Common myeloid progenitor, CD34-positive (primary cell): ENCODE data around the gene XYLT1.
A peak's percentile ranks its signal among the peaks of the same experiment; 100 is the strongest.

Experiments used
- CTCF ChIA-PET: fragments of 350-600 bp; sonication (Branson Sonifier 250); formaldehyde crosslinking; loops from one replicate; lab custom pipeline; 2021; ENCODE audit warnings: antibody characterized with exemption; lab: Charles Lee
- POLR2A ChIA-PET: fragments of 350-600 bp; sonication (Branson Sonifier 250); formaldehyde crosslinking; loops from one replicate; lab custom pipeline; 2021; ENCODE audit warnings: antibody characterized with exemption; lab: Charles Lee
- DNase-seq, 3 donors: peaks; one replicate each; pipeline versions ENCODE4 v3.0.0 to v3.0.0-alpha.2; 2013
- H3K27ac ChIP-seq, 2 experiments: 1 replicate in 1 of 2; 2 replicates in 1 of 2; pipeline ENCODE4 v1.7.0; 2013; ENCODE audit warnings: inconsistent platforms in 2 of 2, low read length in 2 of 2, mild to moderate bottlenecking in 2 of 2, low read depth in 1 of 2, moderate library complexity in 1 of 2; ENCODE audit not compliant: severe bottlenecking in 2 of 2, insufficient read depth in 1 of 2, poor library complexity in 1 of 2
- H3K27me3 ChIP-seq, 5 experiments: replicated peaks in 2 of 5; 1 replicate in 3 of 5; 2 replicates in 2 of 5; pipeline versions ENCODE4 v1.6.1 to v1.7.0; 2013; ENCODE audit warnings: low read length in 4 of 5, mild to moderate bottlenecking in 2 of 5, moderate library complexity in 2 of 5, inconsistent platforms in 1 of 5; ENCODE audit not compliant: insufficient read depth in 5 of 5, control insufficient read depth in 4 of 5
- H3K36me3 ChIP-seq, 4 experiments: 1 replicate in 2 of 4; 2 replicates in 2 of 4; pipeline versions ENCODE4 v1.6.1 to v1.7.0; 2013; ENCODE audit warnings: low read length in 3 of 4, control low read depth in 1 of 4, mild to moderate bottlenecking in 1 of 4; ENCODE audit not compliant: control insufficient read depth in 4 of 4, insufficient read depth in 4 of 4
- H3K4me1 ChIP-seq, 4 experiments: 1 replicate in 3 of 4; 2 replicates in 1 of 4; pipeline versions ENCODE4 v1.6.1 to v1.7.1; 2013; ENCODE audit warnings: low read length in 3 of 4, mild to moderate bottlenecking in 3 of 4, control low read depth in 1 of 4, inconsistent platforms in 1 of 4, moderate library complexity in 1 of 4; ENCODE audit not compliant: control insufficient read depth in 4 of 4, insufficient read depth in 4 of 4; ENCODE audit errors: control extremely low read depth in 1 of 4
- H3K4me3 ChIP-seq, 7 experiments: 1 replicate in 4 of 7; 2 replicates in 3 of 7; pipeline versions ENCODE4 v1.5.1 to v1.7.0; 2013; ENCODE audit warnings: mild to moderate bottlenecking in 7 of 7, low read length in 6 of 7, moderate library complexity in 6 of 7, inconsistent platforms in 2 of 7, low read depth in 2 of 7, control low read depth in 1 of 7; ENCODE audit not compliant: insufficient read depth in 4 of 7, control insufficient read depth in 1 of 7; ENCODE audit errors: extremely low read depth in 1 of 7
- H3K9me3 ChIP-seq, 5 experiments: 1 replicate in 4 of 5; 2 replicates in 1 of 5; pipeline versions ENCODE4 v1.6.1 to v1.7.1; 2013; ENCODE audit warnings: low read length in 4 of 5, mild to moderate bottlenecking in 2 of 5, inconsistent platforms in 1 of 5, low read depth in 1 of 5, moderate library complexity in 1 of 5; ENCODE audit not compliant: control insufficient read depth in 4 of 5, insufficient read depth in 2 of 5; ENCODE audit errors: control extremely low read depth in 1 of 5
- WGBS: methylation state at CpG from one replicate; pipeline ENCODE4 v1.1.5; 2013; ENCODE audit not compliant: insufficient coverage; 5-methylcytosine and 5-hydroxymethylcytosine counted together

The XYLT1 gene

DNA sequence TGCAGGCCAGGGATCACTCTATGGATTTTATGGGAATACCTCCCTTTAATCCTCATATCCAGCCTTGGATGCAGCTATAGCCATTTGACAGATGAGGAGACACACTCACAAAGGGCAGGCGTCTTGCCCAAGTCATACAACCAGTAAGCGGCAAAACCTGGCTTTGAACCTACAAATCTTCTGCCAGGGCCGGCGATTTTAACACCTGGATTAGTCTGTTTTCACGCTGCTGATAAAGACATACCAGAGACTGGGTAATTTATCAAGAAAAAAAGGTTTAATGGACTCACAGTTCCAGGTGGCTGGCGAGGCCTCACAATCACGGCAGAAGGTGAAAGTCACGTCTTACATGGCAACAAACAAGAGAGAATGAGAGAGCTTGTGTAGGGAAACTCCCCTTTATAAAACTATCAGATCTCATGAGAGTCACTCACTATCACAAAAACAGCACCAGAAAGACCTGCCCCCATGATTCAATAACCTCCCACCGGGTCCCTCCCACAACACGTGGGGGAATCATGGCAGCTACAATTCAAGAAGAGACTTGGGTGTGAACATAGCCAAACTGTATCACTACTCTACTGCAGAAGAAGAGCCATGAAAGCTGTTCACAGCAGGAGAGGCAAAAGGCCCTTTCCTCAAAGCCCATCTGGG, 67.5 kb downstream of the XYLT1 start:
- Histone ChIP-seq H3K4me3 (no peak overlapping the region), H3K4me1 (peaks cover 0 to 13% (median 3%) of the 10 kb centered on the region in 4 experiments), H3K27ac (no peak overlapping the region), H3K27me3 (no peaks in the 10 kb centered on the region), H3K9me3 (no peaks in the 10 kb centered on the region), H3K36me3 (peaks cover 0 to 10% (median 4%) of the 10 kb centered on the region in 4 experiments)
- POLR2A ChIA-PET = no interaction called here
- CTCF ChIA-PET = interaction anchor here (1.0 to 1.7 kb wide), 2 partner anchors 9 to 39 kb away, joined by 3 to 4 read pairs; no protein-coding TSS in a partner anchor
- DNase-seq = no peak
- WGBS = 99% methylated on average over 9 of the region's 10 CpGs

DNA sequence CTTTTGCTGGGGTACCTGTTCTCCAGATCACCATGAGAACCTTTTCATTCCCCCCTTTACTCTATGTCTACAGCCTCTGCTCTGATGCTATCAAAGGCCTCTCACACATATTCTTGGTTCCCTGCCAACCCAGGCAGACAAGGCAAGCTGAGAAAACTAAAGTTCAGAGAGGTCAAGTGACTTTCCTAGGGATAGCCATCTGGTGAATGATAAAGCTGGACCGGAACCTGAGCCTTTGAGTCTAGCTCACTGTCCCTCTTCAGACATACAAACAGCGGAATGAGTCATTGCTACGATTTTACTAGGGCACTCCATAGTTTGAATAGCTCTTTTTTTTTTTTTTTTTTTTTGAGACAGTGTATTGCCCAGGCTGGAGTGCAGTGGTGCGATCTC, 73.3 kb downstream of the XYLT1 start:
- CTCF ChIA-PET = interaction anchor here (0.6 to 4.1 kb wide), 7 partner anchors 9 to 71 kb away, joined by 3 to 22 read pairs (median 4); no protein-coding TSS in a partner anchor
- Histone ChIP-seq H3K27ac (peak overlapping the region; percentile 43 to 76), H3K9me3 (no peaks in the 10 kb centered on the region), H3K4me1 (peaks cover 0 to 25% (median 17%) of the 10 kb centered on the region in 4 experiments), H3K36me3 (peaks cover 0 to 8% (median 4%) of the 10 kb centered on the region in 4 experiments), H3K4me3 (no peak overlapping the region), H3K27me3 (no peaks in the 10 kb centered on the region)
- peak in 2 of 3 donors; percentile 62 to 76 for DNase-seq
- POLR2A ChIA-PET = interaction anchor here (0.6 kb wide), 2 partner anchors 22 to 36 kb away, joined by 4 to 5 read pairs; no protein-coding TSS in a partner anchor
- no CpG with 5 or more reads among the region's 4 CpGs for WGBS

DNA sequence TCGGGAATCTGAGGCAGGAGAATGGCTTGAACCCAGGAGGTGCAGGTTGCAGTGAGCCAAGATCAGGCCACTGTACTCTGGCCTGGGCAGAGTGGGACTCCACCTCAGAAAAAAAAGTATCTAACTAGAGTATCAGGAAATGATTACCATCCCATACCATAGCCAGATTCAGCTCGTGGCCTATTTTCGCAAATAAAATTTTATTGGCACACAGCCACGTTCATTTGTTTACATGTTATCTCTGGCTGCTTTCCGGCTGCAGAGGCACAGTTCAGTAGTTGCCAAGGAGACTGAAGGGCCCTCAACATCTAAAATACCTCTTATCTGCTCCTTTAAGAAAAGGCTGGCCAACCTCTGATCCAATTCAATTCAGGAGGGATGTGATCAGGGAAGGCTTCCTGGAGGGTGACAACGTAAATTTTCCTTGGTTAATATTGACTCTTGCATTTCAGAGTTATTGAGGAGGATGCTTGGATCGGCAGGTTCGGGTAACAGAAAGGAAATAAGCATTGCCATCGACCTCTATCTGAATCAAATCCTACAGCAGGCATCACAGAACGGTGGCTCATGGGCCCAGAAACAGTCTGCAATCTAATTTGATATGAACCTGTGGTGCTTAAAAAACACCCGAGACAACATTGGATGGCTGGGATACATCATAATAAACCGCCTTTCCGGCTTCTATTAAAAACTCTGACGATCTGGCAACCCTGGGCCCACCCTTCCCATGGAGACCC, 73.8 kb downstream of the XYLT1 start:
- H3K27ac ChIP-seq = peak overlapping the region; percentile 43 to 76
- H3K27me3 ChIP-seq = no peaks in the 10 kb centered on the region
- ChIA-PET CTCF (interaction anchor here (0.7 to 4.1 kb wide), 7 partner anchors 10 to 71 kb away, joined by 3 to 22 read pairs (median 4); no protein-coding TSS in a partner anchor), POLR2A (interaction anchor here (0.6 to 0.9 kb wide), 3 partner anchors 14 to 37 kb away, joined by 3 to 5 read pairs (median 4); no protein-coding TSS in a partner anchor)
- peak; percentile 78 to 89 (median 85) for DNase-seq
- 53% methylated on average over 14 of the region's 14 CpGs for WGBS
- H3K36me3 ChIP-seq = peaks cover 0 to 8% (median 4%) of the 10 kb centered on the region in 4 experiments
- H3K4me3 ChIP-seq = peak overlapping the region in 1 of 7 experiments; percentile 23
- no peaks in the 10 kb centered on the region for H3K9me3 ChIP-seq
- peaks cover 0 to 25% (median 17%) of the 10 kb centered on the region in 4 experiments for H3K4me1 ChIP-seq

- no peak overlapping the region for H3K4me3 ChIP-seq
- H3K9me3 ChIP-seq = no peaks in the 10 kb centered on the region
- no peak for DNase-seq
- H3K27ac ChIP-seq = no peak overlapping the region
- WGBS = 95% methylated on average over 7 of the region's 9 CpGs
- H3K4me1 ChIP-seq = peaks cover 0 to 23% (median 15%) of the 10 kb centered on the region in 4 experiments
- no peaks in the 10 kb centered on the region for H3K27me3 ChIP-seq
- peaks cover 0 to 8% (median 4%) of the 10 kb centered on the region in 4 experiments for H3K36me3 ChIP-seq
- ChIA-PET CTCF (interaction anchor here (0.7 to 4.1 kb wide), 6 partner anchors 12 to 91 kb away, joined by 3 to 22 read pairs (median 3); no protein-coding TSS in a partner anchor), POLR2A (no interaction called here)
These were observed 74.8 kb downstream of the XYLT1 start for GRCh38 chr16:17395849-17396480.

- WGBS = 95% methylated on average over 2 of the region's 5 CpGs
- no peak overlapping the region for H3K4me3 ChIP-seq
- DNase-seq = no peak
- no peaks in the 10 kb centered on the region for H3K27me3 ChIP-seq
- H3K9me3 ChIP-seq = no peaks in the 10 kb centered on the region
- H3K4me1 ChIP-seq = peaks cover 0 to 21% (median 11%) of the 10 kb centered on the region in 4 experiments
- no peak overlapping the region for H3K27ac ChIP-seq
- H3K36me3 ChIP-seq = peaks cover 0 to 7% (median 0%) of the 10 kb centered on the region in 4 experiments
- ChIA-PET CTCF (no interaction called here), POLR2A (no interaction called here)
These were observed 77.7 kb downstream of the XYLT1 start for GRCh38 chr16:17392857-17393692.

DNA sequence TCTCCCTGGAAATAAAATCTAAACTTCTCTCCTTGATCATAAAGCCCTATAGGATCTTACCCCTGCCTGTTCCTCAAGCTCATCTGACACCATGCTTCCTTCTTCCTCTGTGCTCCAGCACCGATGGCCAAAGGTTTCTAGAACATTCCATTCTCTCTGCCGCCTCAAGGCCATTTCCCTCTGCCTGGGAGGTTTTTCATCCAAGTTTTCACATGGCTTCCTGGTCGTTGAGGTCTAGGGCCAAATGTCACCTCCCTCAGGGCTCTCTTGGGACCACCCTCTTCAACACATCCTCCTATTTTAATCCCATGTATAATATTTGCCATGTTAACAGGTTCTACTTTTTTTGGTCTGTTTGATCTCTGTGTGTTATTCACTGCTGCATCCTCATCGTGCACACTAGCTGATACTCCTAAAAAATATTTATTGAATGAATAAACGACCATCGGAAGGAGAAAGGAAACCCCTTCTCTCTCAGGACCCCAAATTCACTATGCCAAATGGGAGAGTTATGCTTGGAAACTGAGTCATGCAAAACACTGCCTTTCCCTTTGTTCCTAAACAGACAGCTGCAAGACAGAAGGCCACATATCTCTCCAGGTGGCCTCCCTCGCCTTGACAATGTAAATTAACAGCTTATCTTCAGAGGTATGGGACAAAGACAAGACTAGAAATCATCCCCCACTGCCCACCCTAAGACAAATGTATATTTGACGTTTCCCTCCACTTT, 78.5 kb downstream of the XYLT1 start:
- 100% methylated on average over 4 of the region's 8 CpGs for WGBS
- H3K4me3 ChIP-seq = no peak overlapping the region
- ChIA-PET CTCF (no interaction called here), POLR2A (no interaction called here)
- H3K4me1 ChIP-seq = peaks cover 0 to 14% (median 8%) of the 10 kb centered on the region in 4 experiments
- peaks cover 0 to 7% (median 0%) of the 10 kb centered on the region in 4 experiments for H3K36me3 ChIP-seq
- DNase-seq = no peak
- no peaks in the 10 kb centered on the region for H3K27me3 ChIP-seq
- H3K27ac ChIP-seq = no peak overlapping the region
- H3K9me3 ChIP-seq = no peaks in the 10 kb centered on the region
